IPS DF 6.9 (cell line): Measurements from ENCODE around the gene SRGAP3.

ENCODE experiments used
- DNase-seq: peaks from one replicate; pipeline ENCODE4 v3.0.0-alpha.2; 2013; ENCODE audit warnings: low read depth, low spot score
- H3K27ac ChIP-seq: one replicate; pipeline ENCODE4 v1.5.1; 2013; ENCODE audit warnings: low read length, control low read depth
- H3K27me3 ChIP-seq: 2 replicates; pipeline ENCODE4 v1.6.1; 2013; ENCODE audit warnings: mild to moderate bottlenecking, low read length; ENCODE audit not compliant: control insufficient read depth, insufficient read depth
- H3K36me3 ChIP-seq: 2 replicates; pipeline ENCODE4 v1.6.1; 2013; ENCODE audit warnings: low read length; ENCODE audit not compliant: control insufficient read depth, insufficient read depth
- H3K4me1 ChIP-seq: 2 replicates; pipeline ENCODE4 v1.6.1; 2013; ENCODE audit warnings: low read length; ENCODE audit not compliant: control insufficient read depth, insufficient read depth
- H3K4me3 ChIP-seq: 2 replicates; pipeline ENCODE4 v1.5.1; 2013; ENCODE audit warnings: mild to moderate bottlenecking, low read length
- H3K9me3 ChIP-seq: 2 replicates; pipeline ENCODE4 v1.6.1; 2013; ENCODE audit warnings: low read length, inconsistent platforms; ENCODE audit not compliant: control insufficient read depth, insufficient read depth
- WGBS: extraction: QIAGEN DNeasy Blood & Tissue Kit; methylation state at CpG from one replicate; pipeline ENCODE4 v1.1.7; 2013; ENCODE audit warnings: mixed read lengths, missing lambda C conversion rate; ENCODE audit not compliant: insufficient read length, insufficient coverage; 5-methylcytosine and 5-hydroxymethylcytosine counted together

Gene SRGAP3

GRCh38 chr3:8984081-8984480, 265.4 kb downstream of the SRGAP3 start:
- no peaks in the 10 kb centered on the region for H3K9me3 ChIP-seq
- H3K4me3 ChIP-seq = no peak overlapping the region
- no peaks in the 10 kb centered on the region for H3K27me3 ChIP-seq
- H3K36me3 ChIP-seq = no peaks in the 10 kb centered on the region; the same call in 1 of the 2 replicates
- no peak for DNase-seq
- H3K4me1 ChIP-seq = no peaks in the 10 kb centered on the region
- no CpG with 5 or more reads among the region's 6 CpGs for WGBS
- no peak overlapping the region for H3K27ac ChIP-seq

DNA sequence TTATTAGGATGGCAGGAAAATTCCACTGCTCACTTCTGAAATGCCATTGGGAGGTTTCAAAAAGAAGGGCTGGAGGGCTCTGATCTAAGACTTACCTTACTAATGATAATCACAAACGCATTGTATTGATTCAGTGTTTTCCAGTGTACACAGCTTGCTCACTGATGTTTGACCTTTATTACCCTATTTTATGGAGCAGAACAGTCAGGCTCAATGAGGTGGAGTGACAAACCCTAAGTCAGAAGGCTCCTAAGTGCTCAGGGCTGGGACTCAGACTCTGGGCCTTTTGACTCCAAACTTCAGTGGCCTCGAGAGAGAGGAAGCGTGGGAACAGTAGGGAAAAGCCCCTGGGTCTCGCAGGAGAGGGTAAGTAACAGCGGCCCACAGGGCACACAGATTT, 265.9 kb downstream of the SRGAP3 start:
- Histone ChIP-seq H3K4me1 (no peaks in the 10 kb centered on the region), H3K4me3 (no peak overlapping the region), H3K27ac (no peak overlapping the region), H3K27me3 (no peaks in the 10 kb centered on the region), H3K36me3 (no peaks in the 10 kb centered on the region; the same call in 1 of the 2 replicates), H3K9me3 (no peaks in the 10 kb centered on the region)
- WGBS = no CpG with 5 or more reads among the region's 5 CpGs
- no peak for DNase-seq

GRCh38 chr3:8983026-8983425, 266.4 kb downstream of the SRGAP3 start:
- Histone ChIP-seq H3K36me3 (no peaks in the 10 kb centered on the region; the same call in 1 of the 2 replicates), H3K4me3 (no peak overlapping the region), H3K27ac (no peak overlapping the region), H3K4me1 (no peaks in the 10 kb centered on the region), H3K27me3 (no peaks in the 10 kb centered on the region), H3K9me3 (no peaks in the 10 kb centered on the region)
- DNase-seq = no peak
- WGBS = no CpG with 5 or more reads among the region's 1 CpG

- Histone ChIP-seq H3K4me1 (no peaks in the 10 kb centered on the region), H3K36me3 (no peaks in the 10 kb centered on the region; the same call in 1 of the 2 replicates), H3K27ac (no peak overlapping the region), H3K4me3 (no peak overlapping the region), H3K9me3 (no peaks in the 10 kb centered on the region), H3K27me3 (no peaks in the 10 kb centered on the region)
- DNase-seq = no peak
- WGBS = no CpG with 5 or more reads among the region's 5 CpGs
Observed at GRCh38 chr3:8982509-8982908, 266.9 kb downstream of the SRGAP3 start.

- H3K9me3 ChIP-seq = no peaks in the 10 kb centered on the region
- no peaks in the 10 kb centered on the region; the same call in 1 of the 2 replicates for H3K36me3 ChIP-seq
- H3K4me1 ChIP-seq = no peaks in the 10 kb centered on the region
- WGBS = no CpG with 5 or more reads among the region's 9 CpGs
- H3K4me3 ChIP-seq = no peak overlapping the region
- no peaks in the 10 kb centered on the region for H3K27me3 ChIP-seq
- no peak overlapping the region for H3K27ac ChIP-seq
- no peak for DNase-seq
Observed at GRCh38 chr3:8981700-8982099, 267.7 kb downstream of the SRGAP3 start.

DNA sequence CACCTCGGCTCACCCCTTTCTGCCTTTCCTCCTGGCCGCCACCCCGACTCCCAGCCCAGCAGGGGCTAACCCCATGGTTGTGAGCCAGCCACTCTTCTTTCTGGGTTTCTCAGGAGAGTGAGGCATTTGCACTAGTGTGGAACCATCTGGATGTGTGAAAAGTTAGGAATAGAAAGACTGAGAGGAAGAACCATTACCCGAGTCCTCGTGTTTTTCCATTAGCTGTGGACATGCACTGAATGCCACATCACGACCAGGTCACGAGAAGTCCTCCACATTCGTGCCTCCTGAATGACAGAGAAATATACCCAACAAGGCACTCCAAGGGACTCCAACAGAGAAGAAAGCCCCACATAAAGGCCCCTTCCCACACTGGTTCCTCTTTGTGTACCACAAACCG, 268.1 kb downstream of the SRGAP3 start:
- Histone ChIP-seq H3K9me3 (no peaks in the 10 kb centered on the region), H3K36me3 (no peaks in the 10 kb centered on the region; the same call in 1 of the 2 replicates), H3K27me3 (no peaks in the 10 kb centered on the region), H3K4me3 (no peak overlapping the region), H3K4me1 (no peaks in the 10 kb centered on the region), H3K27ac (no peak overlapping the region)
- no peak for DNase-seq
- no CpG with 5 or more reads among the region's 9 CpGs for WGBS

DNA sequence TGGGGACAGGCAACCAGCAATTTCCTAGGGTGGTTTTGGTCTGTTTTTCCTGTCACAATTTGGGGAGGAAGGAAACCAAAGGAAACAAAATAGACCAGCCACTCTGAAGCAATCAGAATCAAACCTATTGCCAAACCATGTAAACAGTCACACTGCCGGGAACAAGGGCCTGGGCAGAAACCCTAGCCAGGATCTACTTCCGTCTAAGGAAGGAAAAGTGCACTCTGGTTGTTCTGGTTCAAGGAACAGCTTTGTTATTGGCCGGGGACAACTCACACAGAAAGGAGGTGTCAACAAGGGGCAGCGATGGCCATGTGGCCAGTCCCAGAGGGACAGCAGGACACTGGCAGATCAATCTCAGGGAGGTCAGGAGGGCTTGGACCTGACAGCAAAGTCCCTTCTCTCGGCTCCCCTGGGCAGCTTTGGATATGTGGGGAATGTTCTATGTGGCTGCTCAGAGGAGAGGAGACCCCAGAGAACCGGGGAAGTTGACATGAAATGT, 268.6 kb downstream of the SRGAP3 start:
- Histone ChIP-seq H3K27ac (no peak overlapping the region), H3K4me1 (no peaks in the 10 kb centered on the region), H3K27me3 (no peaks in the 10 kb centered on the region), H3K4me3 (no peak overlapping the region), H3K9me3 (no peaks in the 10 kb centered on the region), H3K36me3 (no peaks in the 10 kb centered on the region; the same call in 1 of the 2 replicates)
- no peak for DNase-seq
- no CpG with 5 or more reads among the region's 6 CpGs for WGBS

DNA sequence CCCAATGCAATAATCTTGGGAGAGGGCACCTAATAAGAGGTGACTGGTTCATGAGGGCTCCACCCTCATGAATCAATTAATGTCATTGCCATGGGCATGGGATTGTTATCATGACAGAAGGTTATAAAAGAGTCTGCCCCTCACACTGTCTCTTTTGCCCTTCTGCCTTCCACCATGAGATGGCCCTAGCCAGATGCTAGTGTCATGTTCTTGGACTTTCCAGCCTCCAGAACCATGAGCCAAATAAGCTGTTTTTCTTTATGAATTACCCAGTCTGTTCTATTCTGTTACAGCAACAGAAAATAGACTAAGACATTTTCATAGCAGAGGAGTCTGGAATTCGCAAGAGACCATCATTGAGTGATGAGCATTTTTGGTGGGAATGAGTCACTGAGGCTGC, 270.2 kb downstream of the SRGAP3 start:
- DNase-seq = no peak
- no peaks in the 10 kb centered on the region for H3K36me3 ChIP-seq
- no peak overlapping the region for H3K4me3 ChIP-seq
- no peak overlapping the region for H3K27ac ChIP-seq
- H3K9me3 ChIP-seq = no peaks in the 10 kb centered on the region
- no CpG with 5 or more reads among the region's 1 CpG for WGBS
- H3K27me3 ChIP-seq = no peaks in the 10 kb centered on the region
- H3K4me1 ChIP-seq = no peaks in the 10 kb centered on the region

GRCh38 chr3:8978551-8978950, 270.9 kb downstream of the SRGAP3 start:
- H3K27me3 ChIP-seq = no peaks in the 10 kb centered on the region
- H3K4me3 ChIP-seq = no peak overlapping the region
- H3K36me3 ChIP-seq = no peaks in the 10 kb centered on the region
- WGBS = no CpG with 5 or more reads among the region's 3 CpGs
- no peaks in the 10 kb centered on the region for H3K4me1 ChIP-seq
- DNase-seq = no peak
- no peak overlapping the region for H3K27ac ChIP-seq
- H3K9me3 ChIP-seq = no peaks in the 10 kb centered on the region

- H3K27ac ChIP-seq = no peak overlapping the region
- no peaks in the 10 kb centered on the region for H3K4me1 ChIP-seq
- no peak overlapping the region for H3K4me3 ChIP-seq
- no peaks in the 10 kb centered on the region for H3K27me3 ChIP-seq
- WGBS = no CpG with 5 or more reads among the region's 6 CpGs
- H3K36me3 ChIP-seq = no peaks in the 10 kb centered on the region
- H3K9me3 ChIP-seq = no peaks in the 10 kb centered on the region
- DNase-seq = no peak
Observed at GRCh38 chr3:8976540-8977182, 272.8 kb downstream of the SRGAP3 start.
